ENCODE results near the gene CEP85.
A peak's percentile ranks its signal among the peaks of the same experiment; 100 is the strongest.

The CEP85 gene

GRCh38 chr1:26233903-26234643 is at the start of gene CEP85:
Gene CEP85, plus strand, starts transcription at chr1:26234200. Its CDS starts 5,584 bp downstream, at chr1:26239784.
- peak; percentile 99 for DNase-seq

GRCh38 chr1:26184883-26185282 is 49.1 kb upstream of the CEP85 start:
- no peak for DNase-seq

- DNase-seq = no peak
These were observed 46.1 kb upstream of the CEP85 start for GRCh38 chr1:26187882-26188281.

GRCh38 chr1:26188477-26188876 is 45.5 kb upstream of the CEP85 start:
- DNase-seq = no peak

GRCh38 chr1:26189331-26189730 is 44.7 kb upstream of the CEP85 start:
- no peak for DNase-seq

- DNase-seq = no peak
These were observed 44.2 kb upstream of the CEP85 start for GRCh38 chr1:26189751-26190275.

GRCh38 chr1:26190373-26190987 is 43.5 kb upstream of the CEP85 start, which contains the start of gene CATSPER4:
Gene CATSPER4, plus strand, starts transcription at chr1:26190602. Its CDS starts 26 bp downstream, at chr1:26190628.
- DNase-seq = no peak

- DNase-seq = peak; percentile 24
These were observed 42.3 kb upstream of the CEP85 start for GRCh38 chr1:26191739-26192138.

- no peak for DNase-seq
These were observed 38.2 kb upstream of the CEP85 start for GRCh38 chr1:26195805-26196204.

- DNase-seq = no peak
These were observed 36.7 kb upstream of the CEP85 start for GRCh38 chr1:26197301-26197700.

- DNase-seq = no peak
These were observed 36.2 kb upstream of the CEP85 start for GRCh38 chr1:26197813-26198212.

- DNase-seq = no peak
These were observed 33.6 kb upstream of the CEP85 start for GRCh38 chr1:26200413-26200812.

- DNase-seq = no peak
These were observed 30.2 kb upstream of the CEP85 start for GRCh38 chr1:26203642-26204318.

GRCh38 chr1:26210147-26210870 is 23.7 kb upstream of the CEP85 start:
- no peak for DNase-seq

GRCh38 chr1:26212726-26213125 is 21.3 kb upstream of the CEP85 start:
- no peak for DNase-seq

GRCh38 chr1:26213335-26213905 is 20.6 kb upstream of the CEP85 start:
- DNase-seq = no peak

- no peak for DNase-seq
These were observed 18.8 kb upstream of the CEP85 start for GRCh38 chr1:26215246-26215645.

- DNase-seq = no peak
These were observed 15.0 kb upstream of the CEP85 start for GRCh38 chr1:26218906-26219494.

GRCh38 chr1:26220199-26220912 is 13.6 kb upstream of the CEP85 start:
- no peak for DNase-seq

GRCh38 chr1:26221094-26221493 is 12.9 kb upstream of the CEP85 start:
- no peak for DNase-seq

GRCh38 chr1:26224606-26225005 is 9.4 kb upstream of the CEP85 start:
- DNase-seq = no peak
